H1 (cell line): ENCODE results near the gene MTG1. TPM values are rescaled to one million over a fixed set of nuclear protein-coding genes. Genes with fewer than 3 reads are reported as not detected.

Experiments used
- CTCF ChIA-PET: fragments of 300-600 bp; sonication (Branson Sonifier 250); formaldehyde crosslinking; loops from one replicate; lab custom pipeline; 2021; ENCODE audit not compliant: partially characterized antibody; lab: Charles Lee
- POLR2A ChIA-PET: fragments of 300-600 bp; sonication (Branson Sonifier 250); formaldehyde crosslinking; loops from one replicate; lab custom pipeline; 2021; ENCODE audit warnings: inconsistent platforms; ENCODE audit not compliant: partially characterized antibody; lab: Charles Lee
- DNase-seq, 2 experiments: peaks; one replicate each; pipeline versions ENCODE4 v3.0.0 to v3.0.0-alpha.2; 2010 to 2022; ENCODE audit warnings: low spot score in 2 of 2, low read depth in 1 of 2, mixed read lengths in 1 of 2
- FAIRE-seq: peaks from 2 replicates; lab custom pipeline; 2011; peaks lifted over from hg19 to GRCh38; lab: Jason Lieb, UNC
- H2AFZ ChIP-seq: 2 replicates; pipeline ENCODE4 v1.8.1; 2012; ENCODE audit warnings: low read length, inconsistent platforms
- H2AK5ac ChIP-seq: 2 replicates; pipeline ENCODE4 v1.6.1; 2013; ENCODE audit warnings: low read depth, low read length
- H2BK120ac ChIP-seq: replicated peaks from 2 replicates; pipeline ENCODE3; 2013; ENCODE audit warnings: low read depth, low read length, inconsistent platforms
- H2BK12ac ChIP-seq: 2 replicates; pipeline ENCODE4 v1.6.1; 2013; ENCODE audit warnings: low read depth, low read length
- H2BK15ac ChIP-seq: 2 replicates; pipeline ENCODE4 v1.6.1; 2013; ENCODE audit warnings: low read length
- H2BK20ac ChIP-seq: 2 replicates; pipeline ENCODE4 v1.6.1; 2013; ENCODE audit warnings: low read length
- H2BK5ac ChIP-seq: 2 replicates; pipeline ENCODE4 v1.6.1; 2013; ENCODE audit warnings: low read depth, low read length
- H3K14ac ChIP-seq: 2 replicates; pipeline ENCODE4 v1.6.1; 2013; ENCODE audit warnings: inconsistent platforms; ENCODE audit not compliant: insufficient read length
- H3K18ac ChIP-seq: 2 replicates; pipeline ENCODE4 v1.6.1; 2013; ENCODE audit warnings: low read length; ENCODE audit errors: extremely low read depth
- H3K23ac ChIP-seq: 2 replicates; pipeline ENCODE4 v1.6.1; 2013; ENCODE audit warnings: inconsistent platforms; ENCODE audit not compliant: insufficient read length
- H3K23me2 ChIP-seq: 2 replicates; pipeline ENCODE4 v1.6.1; 2013; ENCODE audit warnings: low read depth, low read length
- H3K27ac ChIP-seq: 2 replicates; pipeline ENCODE4 v1.6.1; 2011; ENCODE audit warnings: low read depth, low read length, inconsistent platforms
- H3K27me3 ChIP-seq, 4 experiments: replicated peaks in 1 of 4; 1 replicate in 1 of 4; 2 replicates in 3 of 4; pipeline versions ENCODE4 v1.6.1 to v1.8.1; 2011 to 2013; ENCODE audit warnings: low read length in 3 of 4, mild to moderate bottlenecking in 3 of 4, inconsistent platforms in 2 of 4, mixed read lengths in 2 of 4, moderate library complexity in 1 of 4; ENCODE audit not compliant: control insufficient read depth in 3 of 4, insufficient read depth in 3 of 4; ENCODE audit errors: extremely low read depth in 1 of 4
- H3K36me3 ChIP-seq, 4 experiments: 2 replicates each; pipeline versions ENCODE4 v1.6.1 to v1.8.1; 2011 to 2013; ENCODE audit warnings: mild to moderate bottlenecking in 4 of 4, low read length in 3 of 4, moderate library complexity in 2 of 4, control low read depth in 1 of 4, inconsistent platforms in 1 of 4; ENCODE audit not compliant: insufficient read depth in 4 of 4, control insufficient read depth in 2 of 4
- H3K4ac ChIP-seq: replicated peaks from 2 replicates; pipeline ENCODE3; 2013; ENCODE audit warnings: low read length, low read depth, mixed read lengths, inconsistent platforms; ENCODE audit not compliant: insufficient read length
- H3K4me1 ChIP-seq, 4 experiments: replicated peaks in 1 of 4; 1 replicate in 1 of 4; 2 replicates in 3 of 4; pipeline versions ENCODE4 v1.6.1 to v1.8.1; 2011 to 2013; ENCODE audit warnings: low read length in 3 of 4, inconsistent platforms in 2 of 4, mixed read lengths in 1 of 4; ENCODE audit not compliant: insufficient read depth in 4 of 4, control insufficient read depth in 3 of 4
- H3K4me2 ChIP-seq, 2 experiments: 2 replicates each; pipeline versions ENCODE4 v1.6.1 to v1.8.1; 2011 to 2013; ENCODE audit warnings: low read depth in 2 of 2, low read length in 2 of 2, control low read depth in 1 of 2, inconsistent platforms in 1 of 2, mild to moderate bottlenecking in 1 of 2; ENCODE audit not compliant: insufficient read depth in 1 of 2
- H3K4me3 ChIP-seq, 4 experiments: fragments of 200-600, 300-600 bp in 1 of 4; sonication (generic), shearing (Covaris generic), sonication (Bioruptor Twin) in 1 of 4; 2 replicates each; pipeline versions ENCODE4 v1.5.1 to v1.8.1; 2011 to 2016; ENCODE audit warnings: low read length in 4 of 4, low read depth in 3 of 4, control low read depth in 2 of 4, inconsistent platforms in 2 of 4, mild to moderate bottlenecking in 2 of 4, mixed read lengths in 1 of 4, moderate library complexity in 1 of 4; ENCODE audit not compliant: insufficient read depth in 2 of 4; ENCODE audit errors: extremely low read depth in 1 of 4
- H3K56ac ChIP-seq: replicated peaks from 2 replicates; pipeline ENCODE3; 2013; ENCODE audit warnings: low read depth, mild to moderate bottlenecking, mixed read lengths, low read length, inconsistent platforms; ENCODE audit not compliant: insufficient read length
- H3K79me1 ChIP-seq: 2 replicates; pipeline ENCODE4 v1.6.1; 2013; ENCODE audit warnings: low read depth, low read length, control low read depth
- H3K79me2 ChIP-seq, 2 experiments: 2 replicates each; pipeline versions ENCODE4 v1.6.1 to v1.8.1; 2012 to 2013; ENCODE audit warnings: low read length in 2 of 2, mild to moderate bottlenecking in 2 of 2, inconsistent platforms in 1 of 2; ENCODE audit not compliant: insufficient read depth in 2 of 2, control insufficient read depth in 1 of 2
- H3K9ac ChIP-seq, 4 experiments: replicated peaks in 1 of 4; 1 replicate in 1 of 4; 2 replicates in 3 of 4; pipeline versions ENCODE4 v1.6.1 to v1.8.1; 2011 to 2013; ENCODE audit warnings: low read depth in 3 of 4, low read length in 3 of 4, control low read depth in 2 of 4, mild to moderate bottlenecking in 2 of 4, moderate library complexity in 2 of 4, inconsistent platforms in 1 of 4; ENCODE audit errors: extremely low read depth in 1 of 4
- H3K9me3 ChIP-seq, 2 experiments: 2 replicates each; pipeline versions ENCODE4 v1.6.1 to v1.8.1; 2012 to 2013; ENCODE audit warnings: mild to moderate bottlenecking in 2 of 2, moderate library complexity in 2 of 2, control low read depth in 1 of 2, inconsistent platforms in 1 of 2, low read depth in 1 of 2, low read length in 1 of 2, mixed read lengths in 1 of 2; ENCODE audit not compliant: insufficient read depth in 2 of 2
- H4K20me1 ChIP-seq, 2 experiments: replicated peaks in 1 of 2; 2 replicates each; pipeline versions ENCODE3 to v1.8.1; 2011 to 2013; ENCODE audit warnings: inconsistent platforms in 2 of 2, low read length in 2 of 2, mild to moderate bottlenecking in 1 of 2; ENCODE audit not compliant: insufficient read depth in 2 of 2, control insufficient read depth in 1 of 2
- H4K5ac ChIP-seq: 2 replicates; pipeline ENCODE4 v1.6.1; 2013; ENCODE audit warnings: low read length, low read depth, mixed read lengths, inconsistent platforms; ENCODE audit not compliant: insufficient read length
- H4K8ac ChIP-seq: 2 replicates; pipeline ENCODE4 v1.8.0; 2013; ENCODE audit warnings: mild to moderate bottlenecking, moderate library complexity, low read length, inconsistent platforms; ENCODE audit not compliant: insufficient read depth; ENCODE audit errors: extremely low read depth
- H4K91ac ChIP-seq: replicated peaks from 2 replicates; pipeline ENCODE3; 2013; ENCODE audit warnings: low read length, mixed read lengths, inconsistent platforms; ENCODE audit not compliant: insufficient read length
- CBX8 ChIP-seq: fragments of 300-800, 300-1000 bp; sonication (generic); IDR thresholded peaks from 2 replicates; pipeline ENCODE4 v1.7.1; 2016; ENCODE audit warnings: low read depth, low read length, borderline replicate concordance
- CREB1 ChIP-seq: IDR thresholded peaks from 2 replicates; pipeline ENCODE4 v1.6.1; 2012; ENCODE audit warnings: inconsistent platforms
- GABPA ChIP-seq: IDR thresholded peaks from 2 replicates; pipeline ENCODE4 v1.6.1; 2011; ENCODE audit warnings: mild to moderate bottlenecking, low read length, moderate library complexity, borderline replicate concordance; ENCODE audit not compliant: insufficient read depth
- JUN ChIP-seq: IDR thresholded peaks from 2 replicates; pipeline ENCODE4 v1.6.1; 2011; ENCODE audit warnings: low read depth, mild to moderate bottlenecking, improper control_type of control experiment, low read length
- MAFK ChIP-seq: IDR thresholded peaks from 2 replicates; pipeline ENCODE4 v1.6.1; 2012; ENCODE audit warnings: low read depth, mild to moderate bottlenecking, improper control_type of control experiment, low read length
- RAD21 ChIP-seq, 2 experiments: IDR thresholded peaks in 1 of 2; conservative IDR thresholded peaks in 1 of 2; 2 replicates each; pipeline ENCODE4 v1.6.1; 2011; ENCODE audit warnings: low read depth in 2 of 2, low read length in 2 of 2, improper control_type of control experiment in 1 of 2, inconsistent platforms in 1 of 2, mild to moderate bottlenecking in 1 of 2, moderate library complexity in 1 of 2
- RNF2 ChIP-seq: fragments of 200-900, 300-1000 bp; sonication (generic); IDR thresholded peaks from 2 replicates; pipeline ENCODE4 v1.7.1; 2016; ENCODE audit warnings: borderline replicate concordance, low read depth, mild to moderate bottlenecking, antibody characterized with exemption, low read length; ENCODE audit not compliant: poor library complexity, severe bottlenecking; ENCODE audit errors: missing control alignments
- SAP30 ChIP-seq: fragments of 300-600 bp; sonication (generic); IDR thresholded peaks from 2 replicates; pipeline ENCODE4 v1.7.1; 2012; ENCODE audit warnings: low read length, moderate library complexity, mild to moderate bottlenecking, inconsistent platforms; ENCODE audit not compliant: insufficient read depth, insufficient replicate concordance
- SIRT6 ChIP-seq: IDR thresholded peaks from one replicate; pipeline ENCODE4 v1.7.1; 2012; ENCODE audit warnings: low read length, inconsistent platforms
- SIX5 ChIP-seq: IDR thresholded peaks from 2 replicates; pipeline ENCODE4 v1.6.1; 2011; ENCODE audit warnings: mild to moderate bottlenecking, low read depth, low read length
- WGBS, 2 experiments: shearing (Covaris generic) in 1 of 2; methylation state at CpG; one replicate each; pipeline versions ENCODE4 v1.1.6 to v1.1.7; 2013 to 2015; ENCODE audit warnings: low lambda C conversion rate in 2 of 2, mixed read lengths in 2 of 2, inconsistent platforms in 1 of 2, low coverage in 1 of 2, missing lambda C conversion rate in 1 of 2; ENCODE audit not compliant: insufficient replicate concordance in 2 of 2, insufficient coverage in 1 of 2, insufficient read length in 1 of 2; ENCODE audit errors: extremely low coverage in 1 of 2, missing lambda C conversion rate in 1 of 2; 5-methylcytosine and 5-hydroxymethylcytosine counted together
- polyA plus RNA-seq, 7 experiments: library from polyadenylated mRNA; depleted of rRNA in 3 of 7; stranded (reverse) in 5 of 7; unstranded in 2 of 7; fragments of >200 nt in 5 of 7; fragments of 200-250 nt in 2 of 7; gene quantifications; 1 replicate in 5 of 7; 2 replicates in 1 of 7; 4 replicates in 1 of 7; pipeline versions ENCODE4 v1.2.1 to v1.2.3, GENCODE V29; 2011 to 2013; ENCODE audit warnings: missing spikeins in 2 of 7, mixed read lengths in 2 of 7
- total RNA-seq: library from RNA; stranded (reverse); fragmentation: NEBNext Ultra II Directional; extraction: Animal tissue kit (Norgen Biotek cat#: 25700); gene quantifications from 2 replicates; pipeline ENCODE4 v1.2.1, GENCODE V29; 2021

Gene MTG1
- total and polyA plus RNA-seq, 2 of the 8 experiments (the other 6 are each of a cell fraction or from before 2014, with no cell fraction given): 56.6 to 81.6 TPM

DNA sequence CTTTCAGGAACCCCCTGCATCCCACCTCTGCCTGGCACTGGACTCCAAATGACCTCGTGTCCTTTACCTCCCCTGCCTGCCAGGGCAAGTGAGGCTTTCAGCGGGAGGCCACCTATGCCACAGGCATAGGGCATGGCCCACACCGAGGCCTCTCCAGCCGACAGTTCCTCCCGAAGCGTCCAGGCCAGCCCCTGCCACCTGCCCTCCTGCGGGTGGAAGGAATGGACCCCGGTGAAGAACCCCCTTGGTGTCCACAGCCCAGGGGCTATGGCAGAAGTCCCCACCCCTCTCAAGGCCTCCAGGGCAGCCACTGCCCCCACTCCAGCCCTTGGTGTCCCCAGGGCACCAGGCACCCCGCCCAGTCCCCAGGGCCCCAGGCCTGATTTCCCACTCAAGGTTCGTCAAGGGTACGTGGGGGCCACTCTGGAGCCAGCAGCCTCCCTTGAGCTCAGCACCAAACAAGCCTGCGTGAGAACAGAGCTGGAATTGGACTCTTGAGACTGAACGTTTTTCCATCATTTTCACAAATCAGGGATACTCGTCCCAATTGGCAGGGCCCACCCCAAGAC lies 39.2 kb upstream of the MTG1 start:
- no peak for TF ChIP-seq SIRT6
- no peak for TF ChIP-seq JUN
- TF ChIP-seq MAFK: no peak
- no peak for TF ChIP-seq SAP30
- no peak for TF ChIP-seq GABPA
- TF ChIP-seq SIX5: no peak
- TF ChIP-seq RNF2: no peak
- no peak for TF ChIP-seq RAD21 (IDR thresholded peaks at IDR 0.05 in 1 of 2, conservative IDR thresholded peaks at IDR 0.05 in 1 of 2; ENCODE audit: low read depth in 2 of 2, low read length in 2 of 2)
- no peak for TF ChIP-seq CREB1
- TF ChIP-seq CBX8: no peak
- TF ChIP-seq, all 59 proteins: peak for 0
- FAIRE-seq (no peak), DNase-seq (no peak)
- Histone ChIP-seq H3K79me1 (no peaks in the 10 kb centered on the region; the same call in 1 of the 2 replicates), H2AFZ (no peak overlapping the region), H3K9me3 (no peaks in the 10 kb centered on the region), H4K20me1 (peaks cover 7 to 16% of the 10 kb centered on the region in 2 experiments), H2BK15ac (no peak overlapping the region), H3K18ac (no peak overlapping the region), H3K23ac (no peak overlapping the region), H3K23me2 (peaks cover 6% of the 10 kb centered on the region; the same call in 1 of the 2 replicates), H2BK120ac (no peak overlapping the region), H4K8ac (no peak overlapping the region), H2BK12ac (no peak overlapping the region), H2BK5ac (no peak overlapping the region), H3K4me3 (no peak overlapping the region), H3K27me3 (peaks cover 0 to 11% (median 2%) of the 10 kb centered on the region in 4 experiments; a peak in 4 of 7 replicates), H4K91ac (no peak overlapping the region), H2BK20ac (no peak overlapping the region), H3K4me1 (peaks cover 0 to 15% (median 5%) of the 10 kb centered on the region in 4 experiments; a peak in 4 of 7 replicates), H3K9ac (no peak overlapping the region), H2AK5ac (no peak overlapping the region), H3K36me3 (no peaks in the 10 kb centered on the region; a peak in 2 of 8 replicates), H3K4me2 (no peak overlapping the region), H3K56ac (no peak overlapping the region), H3K79me2 (no peaks in the 10 kb centered on the region), H3K27ac (no peak overlapping the region), H3K14ac (no peak overlapping the region), H4K5ac (no peak overlapping the region), H3K4ac (no peak overlapping the region)
- 93% methylated on average over 11 of the region's 14 CpGs; no CpG with 5 or more reads in 1 of the 2 experiments for WGBS, 2 experiments
- ChIA-PET POLR2A (interaction anchor here (0.8 to 5.0 kb wide), 4 partner anchors 8 to 36 kb away, joined by 3 to 38 read pairs (median 3); partner anchors contain the start of gene PRAP1), CTCF (interaction anchor here (1.3 to 4.9 kb wide), 3 partner anchors 9 to 25 kb away, joined by 3 to 57 read pairs (median 5); no protein-coding TSS in a partner anchor)
